H1 (cell line): Measurements from ENCODE around the gene LY9. TPM values are rescaled to one million over a fixed set of nuclear protein-coding genes. Genes with fewer than 3 reads are reported as not detected.

ENCODE experiments used
- CTCF ChIA-PET: fragments of 300-600 bp; sonication (Branson Sonifier 250); formaldehyde crosslinking; loops from one replicate; lab custom pipeline; 2021; ENCODE audit not compliant: partially characterized antibody; lab: Charles Lee
- POLR2A ChIA-PET: fragments of 300-600 bp; sonication (Branson Sonifier 250); formaldehyde crosslinking; loops from one replicate; lab custom pipeline; 2021; ENCODE audit warnings: inconsistent platforms; ENCODE audit not compliant: partially characterized antibody; lab: Charles Lee
- DNase-seq, 2 experiments: peaks; one replicate each; pipeline versions ENCODE4 v3.0.0 to v3.0.0-alpha.2; 2010 to 2022; ENCODE audit warnings: low spot score in 2 of 2, low read depth in 1 of 2, mixed read lengths in 1 of 2
- FAIRE-seq: peaks from 2 replicates; lab custom pipeline; 2011; peaks lifted over from hg19 to GRCh38; lab: Jason Lieb, UNC
- H2AFZ ChIP-seq: 2 replicates; pipeline ENCODE4 v1.8.1; 2012; ENCODE audit warnings: low read length, inconsistent platforms
- H2AK5ac ChIP-seq: 2 replicates; pipeline ENCODE4 v1.6.1; 2013; ENCODE audit warnings: low read depth, low read length
- H2BK120ac ChIP-seq: replicated peaks from 2 replicates; pipeline ENCODE3; 2013; ENCODE audit warnings: low read depth, low read length, inconsistent platforms
- H2BK12ac ChIP-seq: 2 replicates; pipeline ENCODE4 v1.6.1; 2013; ENCODE audit warnings: low read depth, low read length
- H2BK15ac ChIP-seq: 2 replicates; pipeline ENCODE4 v1.6.1; 2013; ENCODE audit warnings: low read length
- H2BK20ac ChIP-seq: 2 replicates; pipeline ENCODE4 v1.6.1; 2013; ENCODE audit warnings: low read length
- H2BK5ac ChIP-seq: 2 replicates; pipeline ENCODE4 v1.6.1; 2013; ENCODE audit warnings: low read depth, low read length
- H3K14ac ChIP-seq: 2 replicates; pipeline ENCODE4 v1.6.1; 2013; ENCODE audit warnings: inconsistent platforms; ENCODE audit not compliant: insufficient read length
- H3K18ac ChIP-seq: 2 replicates; pipeline ENCODE4 v1.6.1; 2013; ENCODE audit warnings: low read length; ENCODE audit errors: extremely low read depth
- H3K23ac ChIP-seq: 2 replicates; pipeline ENCODE4 v1.6.1; 2013; ENCODE audit warnings: inconsistent platforms; ENCODE audit not compliant: insufficient read length
- H3K23me2 ChIP-seq: 2 replicates; pipeline ENCODE4 v1.6.1; 2013; ENCODE audit warnings: low read depth, low read length
- H3K27ac ChIP-seq: 2 replicates; pipeline ENCODE4 v1.6.1; 2011; ENCODE audit warnings: low read depth, low read length, inconsistent platforms
- H3K27me3 ChIP-seq, 4 experiments: replicated peaks in 1 of 4; 1 replicate in 1 of 4; 2 replicates in 3 of 4; pipeline versions ENCODE4 v1.6.1 to v1.8.1; 2011 to 2013; ENCODE audit warnings: low read length in 3 of 4, mild to moderate bottlenecking in 3 of 4, inconsistent platforms in 2 of 4, mixed read lengths in 2 of 4, moderate library complexity in 1 of 4; ENCODE audit not compliant: control insufficient read depth in 3 of 4, insufficient read depth in 3 of 4; ENCODE audit errors: extremely low read depth in 1 of 4
- H3K36me3 ChIP-seq, 4 experiments: 2 replicates each; pipeline versions ENCODE4 v1.6.1 to v1.8.1; 2011 to 2013; ENCODE audit warnings: mild to moderate bottlenecking in 4 of 4, low read length in 3 of 4, moderate library complexity in 2 of 4, control low read depth in 1 of 4, inconsistent platforms in 1 of 4; ENCODE audit not compliant: insufficient read depth in 4 of 4, control insufficient read depth in 2 of 4
- H3K4ac ChIP-seq: replicated peaks from 2 replicates; pipeline ENCODE3; 2013; ENCODE audit warnings: low read length, low read depth, mixed read lengths, inconsistent platforms; ENCODE audit not compliant: insufficient read length
- H3K4me1 ChIP-seq, 4 experiments: replicated peaks in 1 of 4; 1 replicate in 1 of 4; 2 replicates in 3 of 4; pipeline versions ENCODE4 v1.6.1 to v1.8.1; 2011 to 2013; ENCODE audit warnings: low read length in 3 of 4, inconsistent platforms in 2 of 4, mixed read lengths in 1 of 4; ENCODE audit not compliant: insufficient read depth in 4 of 4, control insufficient read depth in 3 of 4
- H3K4me2 ChIP-seq, 2 experiments: 2 replicates each; pipeline versions ENCODE4 v1.6.1 to v1.8.1; 2011 to 2013; ENCODE audit warnings: low read depth in 2 of 2, low read length in 2 of 2, control low read depth in 1 of 2, inconsistent platforms in 1 of 2, mild to moderate bottlenecking in 1 of 2; ENCODE audit not compliant: insufficient read depth in 1 of 2
- H3K4me3 ChIP-seq, 4 experiments: fragments of 200-600, 300-600 bp in 1 of 4; sonication (generic), shearing (Covaris generic), sonication (Bioruptor Twin) in 1 of 4; 2 replicates each; pipeline versions ENCODE4 v1.5.1 to v1.8.1; 2011 to 2016; ENCODE audit warnings: low read length in 4 of 4, low read depth in 3 of 4, control low read depth in 2 of 4, inconsistent platforms in 2 of 4, mild to moderate bottlenecking in 2 of 4, mixed read lengths in 1 of 4, moderate library complexity in 1 of 4; ENCODE audit not compliant: insufficient read depth in 2 of 4; ENCODE audit errors: extremely low read depth in 1 of 4
- H3K56ac ChIP-seq: replicated peaks from 2 replicates; pipeline ENCODE3; 2013; ENCODE audit warnings: low read depth, mild to moderate bottlenecking, mixed read lengths, low read length, inconsistent platforms; ENCODE audit not compliant: insufficient read length
- H3K79me1 ChIP-seq: 2 replicates; pipeline ENCODE4 v1.6.1; 2013; ENCODE audit warnings: low read depth, low read length, control low read depth
- H3K79me2 ChIP-seq, 2 experiments: 2 replicates each; pipeline versions ENCODE4 v1.6.1 to v1.8.1; 2012 to 2013; ENCODE audit warnings: low read length in 2 of 2, mild to moderate bottlenecking in 2 of 2, inconsistent platforms in 1 of 2; ENCODE audit not compliant: insufficient read depth in 2 of 2, control insufficient read depth in 1 of 2
- H3K9ac ChIP-seq, 4 experiments: replicated peaks in 1 of 4; 1 replicate in 1 of 4; 2 replicates in 3 of 4; pipeline versions ENCODE4 v1.6.1 to v1.8.1; 2011 to 2013; ENCODE audit warnings: low read depth in 3 of 4, low read length in 3 of 4, control low read depth in 2 of 4, mild to moderate bottlenecking in 2 of 4, moderate library complexity in 2 of 4, inconsistent platforms in 1 of 4; ENCODE audit errors: extremely low read depth in 1 of 4
- H3K9me3 ChIP-seq, 2 experiments: 2 replicates each; pipeline versions ENCODE4 v1.6.1 to v1.8.1; 2012 to 2013; ENCODE audit warnings: mild to moderate bottlenecking in 2 of 2, moderate library complexity in 2 of 2, control low read depth in 1 of 2, inconsistent platforms in 1 of 2, low read depth in 1 of 2, low read length in 1 of 2, mixed read lengths in 1 of 2; ENCODE audit not compliant: insufficient read depth in 2 of 2
- H4K20me1 ChIP-seq, 2 experiments: replicated peaks in 1 of 2; 2 replicates each; pipeline versions ENCODE3 to v1.8.1; 2011 to 2013; ENCODE audit warnings: inconsistent platforms in 2 of 2, low read length in 2 of 2, mild to moderate bottlenecking in 1 of 2; ENCODE audit not compliant: insufficient read depth in 2 of 2, control insufficient read depth in 1 of 2
- H4K5ac ChIP-seq: 2 replicates; pipeline ENCODE4 v1.6.1; 2013; ENCODE audit warnings: low read length, low read depth, mixed read lengths, inconsistent platforms; ENCODE audit not compliant: insufficient read length
- H4K8ac ChIP-seq: 2 replicates; pipeline ENCODE4 v1.8.0; 2013; ENCODE audit warnings: mild to moderate bottlenecking, moderate library complexity, low read length, inconsistent platforms; ENCODE audit not compliant: insufficient read depth; ENCODE audit errors: extremely low read depth
- H4K91ac ChIP-seq: replicated peaks from 2 replicates; pipeline ENCODE3; 2013; ENCODE audit warnings: low read length, mixed read lengths, inconsistent platforms; ENCODE audit not compliant: insufficient read length
- BRCA1 ChIP-seq: IDR thresholded peaks from 2 replicates; pipeline ENCODE4 v1.6.1; 2012; ENCODE audit warnings: low read depth, low read length, improper control_type of control experiment
- CHD2 ChIP-seq: IDR thresholded peaks from 2 replicates; pipeline ENCODE4 v1.6.1; 2012; ENCODE audit warnings: low read length, improper control_type of control experiment
- KDM1A ChIP-seq: fragments of 200-600, 300-600 bp; sonication (generic); IDR thresholded peaks from 2 replicates; pipeline ENCODE4 v1.7.1; 2016; ENCODE audit warnings: mild to moderate bottlenecking, low read length, borderline replicate concordance
- RAD21 ChIP-seq, 2 experiments: IDR thresholded peaks in 1 of 2; conservative IDR thresholded peaks in 1 of 2; 2 replicates each; pipeline ENCODE4 v1.6.1; 2011; ENCODE audit warnings: low read depth in 2 of 2, low read length in 2 of 2, improper control_type of control experiment in 1 of 2, inconsistent platforms in 1 of 2, mild to moderate bottlenecking in 1 of 2, moderate library complexity in 1 of 2
- SIN3A ChIP-seq, 2 experiments: IDR thresholded peaks in 1 of 2; conservative IDR thresholded peaks in 1 of 2; 2 replicates each; pipeline ENCODE4 v1.6.1; 2011 to 2012; ENCODE audit warnings: low read length in 2 of 2, improper control_type of control experiment in 1 of 2, low read depth in 1 of 2, mild to moderate bottlenecking in 1 of 2
- TBP ChIP-seq: IDR thresholded peaks from 2 replicates; pipeline ENCODE4 v1.6.1; 2011; ENCODE audit warnings: low read depth, low read length, improper control_type of control experiment
- WGBS, 2 experiments: shearing (Covaris generic) in 1 of 2; methylation state at CpG; one replicate each; pipeline versions ENCODE4 v1.1.6 to v1.1.7; 2013 to 2015; ENCODE audit warnings: low lambda C conversion rate in 2 of 2, mixed read lengths in 2 of 2, inconsistent platforms in 1 of 2, low coverage in 1 of 2, missing lambda C conversion rate in 1 of 2; ENCODE audit not compliant: insufficient replicate concordance in 2 of 2, insufficient coverage in 1 of 2, insufficient read length in 1 of 2; ENCODE audit errors: extremely low coverage in 1 of 2, missing lambda C conversion rate in 1 of 2; 5-methylcytosine and 5-hydroxymethylcytosine counted together
- polyA plus RNA-seq, 7 experiments: library from polyadenylated mRNA; depleted of rRNA in 3 of 7; stranded (reverse) in 5 of 7; unstranded in 2 of 7; fragments of >200 nt in 5 of 7; fragments of 200-250 nt in 2 of 7; gene quantifications; 1 replicate in 5 of 7; 2 replicates in 1 of 7; 4 replicates in 1 of 7; pipeline versions ENCODE4 v1.2.1 to v1.2.3, GENCODE V29; 2011 to 2013; ENCODE audit warnings: missing spikeins in 2 of 7, mixed read lengths in 2 of 7
- total RNA-seq: library from RNA; stranded (reverse); fragmentation: NEBNext Ultra II Directional; extraction: Animal tissue kit (Norgen Biotek cat#: 25700); gene quantifications from 2 replicates; pipeline ENCODE4 v1.2.1, GENCODE V29; 2021

Gene LY9
- total and polyA plus RNA-seq, 2 of the 8 experiments (the other 6 are each of a cell fraction or from before 2014, with no cell fraction given) = not detected

- H4K20me1 ChIP-seq = no peaks in the 10 kb centered on the region
- no peaks in the 10 kb centered on the region for H3K4me1 ChIP-seq
- 92% methylated on average over 5 of the region's 5 CpGs; no CpG with 5 or more reads in 1 of the 2 experiments for WGBS, 2 experiments
- H3K14ac ChIP-seq = no peak overlapping the region
- no peak overlapping the region for H3K23ac ChIP-seq
- H2BK20ac ChIP-seq = no peak overlapping the region
- H3K4me2 ChIP-seq = no peak overlapping the region
- H3K27ac ChIP-seq = no peak overlapping the region
- H3K4me3 ChIP-seq = no peak overlapping the region
- no peaks in the 10 kb centered on the region for H3K23me2 ChIP-seq
- H2BK15ac ChIP-seq = no peak overlapping the region
- no peak overlapping the region for H2BK5ac ChIP-seq
- no peak overlapping the region for H2AFZ ChIP-seq
- no peaks in the 10 kb centered on the region for H3K79me2 ChIP-seq
- H3K79me1 ChIP-seq = no peaks in the 10 kb centered on the region
- no peaks in the 10 kb centered on the region for H3K9me3 ChIP-seq
- H3K56ac ChIP-seq = no peak overlapping the region
- H3K4ac ChIP-seq = no peak overlapping the region
- H2AK5ac ChIP-seq = no peak overlapping the region
- H3K27me3 ChIP-seq = no peaks in the 10 kb centered on the region
- ChIA-PET CTCF (interaction anchor here (0.7 to 1.4 kb wide), 5 partner anchors 23 to 126 kb away, joined by 3 read pairs; no protein-coding TSS in a partner anchor), POLR2A (no interaction called here)
- H3K18ac ChIP-seq = no peak overlapping the region
- H2BK12ac ChIP-seq = no peak overlapping the region
- TF ChIP-seq BRCA1 = no peak
- no peak for TF ChIP-seq CHD2
- no peak for TF ChIP-seq SIN3A (conservative IDR thresholded peaks at IDR 0.05 in 1 of 2, IDR thresholded peaks at IDR 0.05 in 1 of 2; ENCODE audit: low read depth in 1 of 2, low read length in 2 of 2)
- no peak for TF ChIP-seq TBP
- no peak for TF ChIP-seq RAD21 (IDR thresholded peaks at IDR 0.05 in 1 of 2, conservative IDR thresholded peaks at IDR 0.05 in 1 of 2; ENCODE audit: low read depth in 2 of 2, low read length in 2 of 2)
- no peak for TF ChIP-seq KDM1A
- DNase-seq (no peak), FAIRE-seq (no peak)
- H4K8ac ChIP-seq = no peak overlapping the region
- H4K5ac ChIP-seq = no peak overlapping the region
- no peak overlapping the region for H4K91ac ChIP-seq
- H3K36me3 ChIP-seq = no peaks in the 10 kb centered on the region
- H3K9ac ChIP-seq = no peak overlapping the region
- H2BK120ac ChIP-seq = no peak overlapping the region
These were observed 3.7 kb downstream of the LY9 start for GRCh38 chr1:160799641-160800040.
